GM19463 (cell line): ENCODE data around the gene KIF17.

Experiments
- ATAC-seq: cut with Tn5 transposase; IDR thresholded peaks from one replicate; pipeline ENCODE4 v1.9.1; 2021; ENCODE audit warnings: mild to moderate bottlenecking, moderate library complexity; ENCODE audit not compliant: unreplicated experiment

Gene KIF17

GRCh38 chr1:20632386-20632785 lies 85.4 kb downstream of the KIF17 start:
- no peak for ATAC-seq

GRCh38 chr1:20630729-20631128 lies 87.1 kb downstream of the KIF17 start:
- ATAC-seq: no peak

DNA sequence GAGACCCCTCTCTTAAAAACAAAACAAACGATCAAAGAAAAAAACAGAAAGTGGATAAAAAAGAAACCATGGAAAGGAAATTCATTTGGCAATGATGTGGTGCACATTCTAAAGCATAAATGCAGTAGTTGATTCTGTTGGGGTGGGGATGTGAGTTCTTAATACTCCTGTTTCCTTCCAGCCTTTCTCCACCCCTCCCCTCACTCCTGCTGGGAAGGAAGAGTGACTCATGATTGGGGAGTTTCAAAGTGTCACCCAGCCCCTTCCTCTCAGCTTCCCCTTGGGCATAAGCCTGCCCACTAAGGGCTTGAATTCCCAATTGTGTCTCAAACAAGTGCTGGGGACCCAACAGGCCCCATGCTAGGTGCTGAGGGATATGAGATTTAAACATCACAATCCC lies 91.3 kb downstream of the KIF17 start:
- ATAC-seq: no peak

- no peak for ATAC-seq
These were observed 91.7 kb downstream of the KIF17 start for GRCh38 chr1:20626098-20626427.

- no peak for ATAC-seq
These were observed 92.4 kb downstream of the KIF17 start for GRCh38 chr1:20625176-20626097.

- ATAC-seq: no peak
These were observed 93.1 kb downstream of the KIF17 start for GRCh38 chr1:20624709-20625108.

- no peak for ATAC-seq
These were observed 96.8 kb downstream of the KIF17 start for GRCh38 chr1:20621012-20621411.

GRCh38 chr1:20619999-20620398 lies 97.8 kb downstream of the KIF17 start:
- no peak for ATAC-seq

GRCh38 chr1:20618550-20618949 lies 99.3 kb downstream of the KIF17 start:
- no peak for ATAC-seq

DNA sequence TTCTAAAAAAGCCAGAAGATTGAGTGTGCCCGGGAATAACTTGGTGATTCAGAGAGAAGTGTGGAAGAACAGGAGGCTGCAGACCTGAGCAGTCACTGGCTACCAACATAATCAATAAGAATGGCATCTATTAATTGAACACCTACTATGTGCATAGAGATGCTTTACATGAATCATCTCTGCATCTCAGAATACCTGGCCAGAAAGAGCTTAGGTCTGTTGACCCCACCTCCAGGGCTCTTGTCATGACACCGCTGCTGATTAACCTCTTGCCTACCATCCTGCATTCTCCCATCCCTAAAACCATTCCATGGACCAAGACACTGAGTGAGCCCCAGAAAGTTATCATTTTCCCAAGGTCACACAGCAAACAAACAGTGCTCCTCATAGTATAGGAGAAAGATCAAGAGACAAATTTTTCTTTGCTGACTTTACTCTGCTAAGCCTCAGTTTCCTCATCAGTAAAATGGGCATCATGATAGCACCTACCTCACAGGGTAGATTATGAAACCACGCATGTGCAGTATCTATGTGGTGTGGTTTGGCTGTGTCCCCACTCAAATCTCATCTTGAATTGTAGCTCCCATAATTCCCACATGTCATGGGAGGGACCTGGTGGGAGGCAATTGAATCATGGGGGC lies 100.8 kb downstream of the KIF17 start:
- no peak for ATAC-seq

DNA sequence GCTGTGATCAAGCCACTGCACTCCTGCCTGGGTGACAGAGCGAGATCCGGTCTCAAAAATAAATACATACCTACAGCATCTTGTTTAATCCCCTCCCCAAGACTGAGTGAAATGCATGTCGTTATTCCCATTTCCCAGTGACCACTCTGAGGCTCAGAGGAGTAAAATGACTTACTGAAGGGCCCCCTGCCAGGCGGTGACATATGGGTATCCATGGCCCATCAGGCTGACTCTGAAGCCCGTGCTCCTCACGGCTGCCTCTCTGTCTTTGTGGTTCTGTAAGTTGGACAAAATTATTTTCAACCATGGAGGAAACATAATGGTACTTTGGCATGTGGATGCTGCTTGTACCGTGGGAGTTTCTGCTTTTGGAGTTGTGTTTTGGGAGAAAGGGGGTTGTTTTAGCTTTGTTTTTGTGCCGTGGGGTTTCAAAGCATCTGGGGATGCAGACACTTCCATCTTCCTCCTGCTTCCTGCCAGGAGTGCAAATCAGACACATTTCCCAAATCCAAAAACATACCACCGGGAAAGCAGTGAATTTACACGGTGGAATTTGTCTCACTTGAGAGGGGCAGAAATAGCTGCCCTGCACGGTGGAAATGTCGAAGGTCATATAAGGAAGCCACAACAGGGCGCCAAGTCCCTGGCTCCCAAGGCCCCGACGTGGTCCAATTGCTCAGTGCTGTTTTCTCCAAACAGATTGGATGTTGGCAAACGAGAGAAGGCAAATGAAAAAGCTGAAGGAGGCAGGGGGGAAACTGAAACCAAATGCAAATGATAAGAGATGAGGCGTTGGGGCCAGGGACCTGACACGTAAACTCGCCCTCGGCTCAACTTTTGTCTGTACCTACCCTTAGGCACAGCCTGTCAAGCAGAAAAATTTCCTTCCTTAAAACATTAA lies 101.6 kb downstream of the KIF17 start:
- no peak for ATAC-seq

- ATAC-seq: no peak
These were observed 103.7 kb downstream of the KIF17 start for GRCh38 chr1:20614131-20614579.
